Kidney (tissue), 14 donors: Measurements from ENCODE around the gene GKN1. TPM values are rescaled to one million over a fixed set of nuclear protein-coding genes. Genes with fewer than 3 reads are reported as not detected.

ENCODE experiments used
- DNase-seq, 5 donors: peaks; one replicate each; pipeline ENCODE4 v3.0.0-alpha.2; 2013 to 2020
- FAIRE-seq: peaks from 2 replicates; lab custom pipeline; 2012; peaks lifted over from hg19 to GRCh38; lab: Jason Lieb, UNC
- H3K27ac ChIP-seq, 2 donors: one replicate each; pipeline ENCODE4 v1.7.0; 2013; ENCODE audit warnings: low read depth in 2 of 2, low read length in 2 of 2, inconsistent platforms in 1 of 2
- H3K27me3 ChIP-seq: one replicate; pipeline ENCODE4 v1.7.1; 2013; ENCODE audit warnings: low read length, inconsistent platforms; ENCODE audit not compliant: control insufficient read depth, insufficient read depth
- H3K36me3 ChIP-seq, 3 donors: one replicate each; pipeline versions ENCODE4 v1.7.0 to v1.7.1; 2013; ENCODE audit warnings: low read length in 3 of 3, control low read depth in 1 of 3, inconsistent platforms in 1 of 3; ENCODE audit not compliant: insufficient read depth in 3 of 3, control insufficient read depth in 2 of 3
- H3K4me1 ChIP-seq, 3 donors: one replicate each; pipeline versions ENCODE4 v1.7.0 to v1.7.1; 2013; ENCODE audit warnings: low read length in 3 of 3, inconsistent platforms in 1 of 3, low read depth in 1 of 3; ENCODE audit not compliant: control insufficient read depth in 2 of 3, insufficient read depth in 2 of 3
- H3K4me3 ChIP-seq, 3 donors: one replicate each; pipeline versions ENCODE4 v1.7.0 to v1.8.1; 2013; ENCODE audit warnings: low read length in 3 of 3, control low read depth in 1 of 3, inconsistent platforms in 1 of 3
- H3K9ac ChIP-seq, 3 donors: one replicate each; pipeline versions ENCODE4 v1.7.0 to v1.7.1; 2013; ENCODE audit warnings: low read length in 3 of 3, control low read depth in 1 of 3, inconsistent platforms in 1 of 3
- H3K9me3 ChIP-seq, 3 donors: one replicate each; pipeline versions ENCODE4 v1.7.0 to v1.7.1; 2013; ENCODE audit warnings: low read length in 3 of 3, control low read depth in 1 of 3, inconsistent platforms in 1 of 3; ENCODE audit not compliant: control insufficient read depth in 2 of 3, insufficient read depth in 1 of 3
- intact Hi-C: fragments of 100-400 bp; cut with DNase I; formaldehyde crosslinking; loops from one replicate; pipeline ENCODE4 v1.11.1; 2022
- polyA plus RNA-seq: library from polyadenylated mRNA; stranded (reverse); fragments of 350-450 nt; fragmentation: Illumina TruSeq; extraction: RNeasy Lipid Tissue Mini Kit (QIAGEN cat#74804); gene quantifications from one replicate; pipeline ENCODE4 v1.2.3, GENCODE V29; 2014; ENCODE audit warnings: low read depth, low replicate concordance; ENCODE audit not compliant: insufficient read depth
- total RNA-seq: library from RNA; stranded (reverse); fragmentation: NEBNext Ultra II Directional; extraction: Animal tissue kit (Norgen Biotek cat#: 25700); gene quantifications from one replicate; pipeline ENCODE4 v1.2.1, GENCODE V29; 2021
- TF ChIP-seq, protein P1 (sequence below): IDR thresholded peaks from 3 replicates; pipeline ENCODE4 v1.5.1; 2012; ENCODE audit warnings: mild to moderate bottlenecking, moderate library complexity, borderline replicate concordance; ENCODE audit not compliant: insufficient read depth; ENCODE audit errors: extremely low read depth
- donor health status: control.
- donor health status: control.
- donor health status: control.
- donor health status: control.
- donor health status: control.
- donor health status: DM: yes; HTN: yes; CAD: no.
- donor health status: Normal renal cell carcinoma (clear cell type).

Gene GKN1
- total and polyA plus RNA-seq, 2 donors from 2014 or later, result not detected

- H3K27ac ChIP-seq, result no peak overlapping the region
- H3K9me3 ChIP-seq, result no peaks in the 10 kb centered on the region
- TF ChIP-seq, protein P1, sequence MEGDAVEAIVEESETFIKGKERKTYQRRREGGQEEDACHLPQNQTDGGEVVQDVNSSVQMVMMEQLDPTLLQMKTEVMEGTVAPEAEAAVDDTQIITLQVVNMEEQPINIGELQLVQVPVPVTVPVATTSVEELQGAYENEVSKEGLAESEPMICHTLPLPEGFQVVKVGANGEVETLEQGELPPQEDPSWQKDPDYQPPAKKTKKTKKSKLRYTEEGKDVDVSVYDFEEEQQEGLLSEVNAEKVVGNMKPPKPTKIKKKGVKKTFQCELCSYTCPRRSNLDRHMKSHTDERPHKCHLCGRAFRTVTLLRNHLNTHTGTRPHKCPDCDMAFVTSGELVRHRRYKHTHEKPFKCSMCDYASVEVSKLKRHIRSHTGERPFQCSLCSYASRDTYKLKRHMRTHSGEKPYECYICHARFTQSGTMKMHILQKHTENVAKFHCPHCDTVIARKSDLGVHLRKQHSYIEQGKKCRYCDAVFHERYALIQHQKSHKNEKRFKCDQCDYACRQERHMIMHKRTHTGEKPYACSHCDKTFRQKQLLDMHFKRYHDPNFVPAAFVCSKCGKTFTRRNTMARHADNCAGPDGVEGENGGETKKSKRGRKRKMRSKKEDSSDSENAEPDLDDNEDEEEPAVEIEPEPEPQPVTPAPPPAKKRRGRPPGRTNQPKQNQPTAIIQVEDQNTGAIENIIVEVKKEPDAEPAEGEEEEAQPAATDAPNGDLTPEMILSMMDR, result no peak
- H3K27me3 ChIP-seq, result no peaks in the 10 kb centered on the region
- DNase-seq (no peak), FAIRE-seq (no peak)
- H3K36me3 ChIP-seq, result no peaks in the 10 kb centered on the region
- H3K4me3 ChIP-seq, result no peak overlapping the region
- H3K9ac ChIP-seq, result no peak overlapping the region
- H3K4me1 ChIP-seq, result no peaks in the 10 kb centered on the region
- intact Hi-C loops, result no loop called here
Measured at GRCh38 chr2:68959001-68959400, 15.4 kb upstream of the GKN1 start.

GRCh38 chr2:68961380-68961779 lies 13.1 kb upstream of the GKN1 start:
- DNase-seq (no peak), FAIRE-seq (no peak)
- H3K36me3 ChIP-seq, result no peaks in the 10 kb centered on the region
- H3K4me3 ChIP-seq, result no peak overlapping the region
- intact Hi-C loops, result no loop called here
- no peaks in the 10 kb centered on the region for H3K9me3 ChIP-seq
- H3K27ac ChIP-seq, result no peak overlapping the region
- no peak overlapping the region for H3K9ac ChIP-seq
- no peaks in the 10 kb centered on the region for H3K4me1 ChIP-seq
- TF ChIP-seq, protein P1, result no peak
- H3K27me3 ChIP-seq, result no peaks in the 10 kb centered on the region

- TF ChIP-seq, protein P1, result no peak
- intact Hi-C loops, result no loop called here
Measured at GRCh38 chr2:68964282-68964681, 10.2 kb upstream of the GKN1 start.

GRCh38 chr2:68968221-68968620 lies 6.2 kb upstream of the GKN1 start:
- Histone ChIP-seq H3K4me1 (no peaks in the 10 kb centered on the region), H3K27ac (no peak overlapping the region), H3K36me3 (no peaks in the 10 kb centered on the region), H3K9me3 (no peaks in the 10 kb centered on the region), H3K27me3 (no peaks in the 10 kb centered on the region), H3K9ac (no peak overlapping the region), H3K4me3 (no peak overlapping the region)
- intact Hi-C loops, result no loop called here
- FAIRE-seq, result no peak
- TF ChIP-seq, protein P1, result no peak
- DNase-seq, result no peak

More at GRCh38 chr2:68964282-68964681, 10.2 kb upstream of the GKN1 start:
- no peak for FAIRE-seq
- Histone ChIP-seq H3K4me1 (no peaks in the 10 kb centered on the region), H3K27me3 (no peaks in the 10 kb centered on the region), H3K36me3 (no peaks in the 10 kb centered on the region), H3K9me3 (no peaks in the 10 kb centered on the region), H3K4me3 (no peak overlapping the region), H3K27ac (no peak overlapping the region), H3K9ac (no peak overlapping the region)
- DNase-seq, result no peak
